H1 (cell line): Measurements from ENCODE around the gene CLDN24. TPM values are rescaled to one million over a fixed set of nuclear protein-coding genes. Genes with fewer than 3 reads are reported as not detected.

Experiments
- CTCF ChIA-PET: fragments of 300-600 bp; sonication (Branson Sonifier 250); formaldehyde crosslinking; loops from one replicate; lab custom pipeline; 2021; ENCODE audit not compliant: partially characterized antibody; lab: Charles Lee
- POLR2A ChIA-PET: fragments of 300-600 bp; sonication (Branson Sonifier 250); formaldehyde crosslinking; loops from one replicate; lab custom pipeline; 2021; ENCODE audit warnings: inconsistent platforms; ENCODE audit not compliant: partially characterized antibody; lab: Charles Lee
- DNase-seq, 2 experiments: peaks; one replicate each; pipeline versions ENCODE4 v3.0.0 to v3.0.0-alpha.2; 2010 to 2022; ENCODE audit warnings: low spot score in 2 of 2, low read depth in 1 of 2, mixed read lengths in 1 of 2
- FAIRE-seq: peaks from 2 replicates; lab custom pipeline; 2011; peaks lifted over from hg19 to GRCh38; lab: Jason Lieb, UNC
- H2AFZ ChIP-seq: 2 replicates; pipeline ENCODE4 v1.8.1; 2012; ENCODE audit warnings: low read length, inconsistent platforms
- H2AK5ac ChIP-seq: 2 replicates; pipeline ENCODE4 v1.6.1; 2013; ENCODE audit warnings: low read depth, low read length
- H2BK120ac ChIP-seq: replicated peaks from 2 replicates; pipeline ENCODE3; 2013; ENCODE audit warnings: low read depth, low read length, inconsistent platforms
- H2BK12ac ChIP-seq: 2 replicates; pipeline ENCODE4 v1.6.1; 2013; ENCODE audit warnings: low read depth, low read length
- H2BK15ac ChIP-seq: 2 replicates; pipeline ENCODE4 v1.6.1; 2013; ENCODE audit warnings: low read length
- H2BK20ac ChIP-seq: 2 replicates; pipeline ENCODE4 v1.6.1; 2013; ENCODE audit warnings: low read length
- H2BK5ac ChIP-seq: 2 replicates; pipeline ENCODE4 v1.6.1; 2013; ENCODE audit warnings: low read depth, low read length
- H3K14ac ChIP-seq: 2 replicates; pipeline ENCODE4 v1.6.1; 2013; ENCODE audit warnings: inconsistent platforms; ENCODE audit not compliant: insufficient read length
- H3K18ac ChIP-seq: 2 replicates; pipeline ENCODE4 v1.6.1; 2013; ENCODE audit warnings: low read length; ENCODE audit errors: extremely low read depth
- H3K23ac ChIP-seq: 2 replicates; pipeline ENCODE4 v1.6.1; 2013; ENCODE audit warnings: inconsistent platforms; ENCODE audit not compliant: insufficient read length
- H3K23me2 ChIP-seq: 2 replicates; pipeline ENCODE4 v1.6.1; 2013; ENCODE audit warnings: low read depth, low read length
- H3K27ac ChIP-seq: 2 replicates; pipeline ENCODE4 v1.6.1; 2011; ENCODE audit warnings: low read depth, low read length, inconsistent platforms
- H3K27me3 ChIP-seq, 4 experiments: replicated peaks in 1 of 4; 1 replicate in 1 of 4; 2 replicates in 3 of 4; pipeline versions ENCODE4 v1.6.1 to v1.8.1; 2011 to 2013; ENCODE audit warnings: low read length in 3 of 4, mild to moderate bottlenecking in 3 of 4, inconsistent platforms in 2 of 4, mixed read lengths in 2 of 4, moderate library complexity in 1 of 4; ENCODE audit not compliant: control insufficient read depth in 3 of 4, insufficient read depth in 3 of 4; ENCODE audit errors: extremely low read depth in 1 of 4
- H3K36me3 ChIP-seq, 4 experiments: 2 replicates each; pipeline versions ENCODE4 v1.6.1 to v1.8.1; 2011 to 2013; ENCODE audit warnings: mild to moderate bottlenecking in 4 of 4, low read length in 3 of 4, moderate library complexity in 2 of 4, control low read depth in 1 of 4, inconsistent platforms in 1 of 4; ENCODE audit not compliant: insufficient read depth in 4 of 4, control insufficient read depth in 2 of 4
- H3K4ac ChIP-seq: replicated peaks from 2 replicates; pipeline ENCODE3; 2013; ENCODE audit warnings: low read length, low read depth, mixed read lengths, inconsistent platforms; ENCODE audit not compliant: insufficient read length
- H3K4me1 ChIP-seq, 4 experiments: replicated peaks in 1 of 4; 1 replicate in 1 of 4; 2 replicates in 3 of 4; pipeline versions ENCODE4 v1.6.1 to v1.8.1; 2011 to 2013; ENCODE audit warnings: low read length in 3 of 4, inconsistent platforms in 2 of 4, mixed read lengths in 1 of 4; ENCODE audit not compliant: insufficient read depth in 4 of 4, control insufficient read depth in 3 of 4
- H3K4me2 ChIP-seq, 2 experiments: 2 replicates each; pipeline versions ENCODE4 v1.6.1 to v1.8.1; 2011 to 2013; ENCODE audit warnings: low read depth in 2 of 2, low read length in 2 of 2, control low read depth in 1 of 2, inconsistent platforms in 1 of 2, mild to moderate bottlenecking in 1 of 2; ENCODE audit not compliant: insufficient read depth in 1 of 2
- H3K4me3 ChIP-seq, 4 experiments: fragments of 200-600, 300-600 bp in 1 of 4; sonication (generic), shearing (Covaris generic), sonication (Bioruptor Twin) in 1 of 4; 2 replicates each; pipeline versions ENCODE4 v1.5.1 to v1.8.1; 2011 to 2016; ENCODE audit warnings: low read length in 4 of 4, low read depth in 3 of 4, control low read depth in 2 of 4, inconsistent platforms in 2 of 4, mild to moderate bottlenecking in 2 of 4, mixed read lengths in 1 of 4, moderate library complexity in 1 of 4; ENCODE audit not compliant: insufficient read depth in 2 of 4; ENCODE audit errors: extremely low read depth in 1 of 4
- H3K56ac ChIP-seq: replicated peaks from 2 replicates; pipeline ENCODE3; 2013; ENCODE audit warnings: low read depth, mild to moderate bottlenecking, mixed read lengths, low read length, inconsistent platforms; ENCODE audit not compliant: insufficient read length
- H3K79me1 ChIP-seq: 2 replicates; pipeline ENCODE4 v1.6.1; 2013; ENCODE audit warnings: low read depth, low read length, control low read depth
- H3K79me2 ChIP-seq, 2 experiments: 2 replicates each; pipeline versions ENCODE4 v1.6.1 to v1.8.1; 2012 to 2013; ENCODE audit warnings: low read length in 2 of 2, mild to moderate bottlenecking in 2 of 2, inconsistent platforms in 1 of 2; ENCODE audit not compliant: insufficient read depth in 2 of 2, control insufficient read depth in 1 of 2
- H3K9ac ChIP-seq, 4 experiments: replicated peaks in 1 of 4; 1 replicate in 1 of 4; 2 replicates in 3 of 4; pipeline versions ENCODE4 v1.6.1 to v1.8.1; 2011 to 2013; ENCODE audit warnings: low read depth in 3 of 4, low read length in 3 of 4, control low read depth in 2 of 4, mild to moderate bottlenecking in 2 of 4, moderate library complexity in 2 of 4, inconsistent platforms in 1 of 4; ENCODE audit errors: extremely low read depth in 1 of 4
- H3K9me3 ChIP-seq, 2 experiments: 2 replicates each; pipeline versions ENCODE4 v1.6.1 to v1.8.1; 2012 to 2013; ENCODE audit warnings: mild to moderate bottlenecking in 2 of 2, moderate library complexity in 2 of 2, control low read depth in 1 of 2, inconsistent platforms in 1 of 2, low read depth in 1 of 2, low read length in 1 of 2, mixed read lengths in 1 of 2; ENCODE audit not compliant: insufficient read depth in 2 of 2
- H4K20me1 ChIP-seq, 2 experiments: replicated peaks in 1 of 2; 2 replicates each; pipeline versions ENCODE3 to v1.8.1; 2011 to 2013; ENCODE audit warnings: inconsistent platforms in 2 of 2, low read length in 2 of 2, mild to moderate bottlenecking in 1 of 2; ENCODE audit not compliant: insufficient read depth in 2 of 2, control insufficient read depth in 1 of 2
- H4K5ac ChIP-seq: 2 replicates; pipeline ENCODE4 v1.6.1; 2013; ENCODE audit warnings: low read length, low read depth, mixed read lengths, inconsistent platforms; ENCODE audit not compliant: insufficient read length
- H4K8ac ChIP-seq: 2 replicates; pipeline ENCODE4 v1.8.0; 2013; ENCODE audit warnings: mild to moderate bottlenecking, moderate library complexity, low read length, inconsistent platforms; ENCODE audit not compliant: insufficient read depth; ENCODE audit errors: extremely low read depth
- H4K91ac ChIP-seq: replicated peaks from 2 replicates; pipeline ENCODE3; 2013; ENCODE audit warnings: low read length, mixed read lengths, inconsistent platforms; ENCODE audit not compliant: insufficient read length
- BRCA1 ChIP-seq: IDR thresholded peaks from 2 replicates; pipeline ENCODE4 v1.6.1; 2012; ENCODE audit warnings: low read depth, low read length, improper control_type of control experiment
- CBX8 ChIP-seq: fragments of 300-800, 300-1000 bp; sonication (generic); IDR thresholded peaks from 2 replicates; pipeline ENCODE4 v1.7.1; 2016; ENCODE audit warnings: low read depth, low read length, borderline replicate concordance
- HDAC6 ChIP-seq: IDR thresholded peaks from one replicate; pipeline ENCODE4 v1.7.1; 2012; ENCODE audit warnings: low read depth, mild to moderate bottlenecking, inconsistent platforms, low read length, moderate library complexity
- POLR2A ChIP-seq, 2 experiments: IDR thresholded peaks; 1 replicate in 1 of 2; 2 replicates in 1 of 2; pipeline ENCODE4 v1.6.1; 2011; ENCODE audit warnings: low read depth in 2 of 2, low read length in 2 of 2, mild to moderate bottlenecking in 2 of 2; ENCODE audit errors: control extremely low read depth in 1 of 2
- SP2 ChIP-seq: IDR thresholded peaks from 2 replicates; pipeline ENCODE4 v1.6.1; 2012; ENCODE audit warnings: mild to moderate bottlenecking, low read length, inconsistent platforms
- TBP ChIP-seq: IDR thresholded peaks from 2 replicates; pipeline ENCODE4 v1.6.1; 2011; ENCODE audit warnings: low read depth, low read length, improper control_type of control experiment
- TCF12 ChIP-seq: IDR thresholded peaks from 2 replicates; pipeline ENCODE4 v1.6.1; 2011; ENCODE audit warnings: low read depth, mild to moderate bottlenecking, low read length
- WGBS, 2 experiments: shearing (Covaris generic) in 1 of 2; methylation state at CpG; one replicate each; pipeline versions ENCODE4 v1.1.6 to v1.1.7; 2013 to 2015; ENCODE audit warnings: low lambda C conversion rate in 2 of 2, mixed read lengths in 2 of 2, inconsistent platforms in 1 of 2, low coverage in 1 of 2, missing lambda C conversion rate in 1 of 2; ENCODE audit not compliant: insufficient replicate concordance in 2 of 2, insufficient coverage in 1 of 2, insufficient read length in 1 of 2; ENCODE audit errors: extremely low coverage in 1 of 2, missing lambda C conversion rate in 1 of 2; 5-methylcytosine and 5-hydroxymethylcytosine counted together
- polyA plus RNA-seq, 7 experiments: library from polyadenylated mRNA; depleted of rRNA in 3 of 7; stranded (reverse) in 5 of 7; unstranded in 2 of 7; fragments of >200 nt in 5 of 7; fragments of 200-250 nt in 2 of 7; gene quantifications; 1 replicate in 5 of 7; 2 replicates in 1 of 7; 4 replicates in 1 of 7; pipeline versions ENCODE4 v1.2.1 to v1.2.3, GENCODE V29; 2011 to 2013; ENCODE audit warnings: missing spikeins in 2 of 7, mixed read lengths in 2 of 7
- total RNA-seq: library from RNA; stranded (reverse); fragmentation: NEBNext Ultra II Directional; extraction: Animal tissue kit (Norgen Biotek cat#: 25700); gene quantifications from 2 replicates; pipeline ENCODE4 v1.2.1, GENCODE V29; 2021

Gene CLDN24
- total and polyA plus RNA-seq, 2 of the 8 experiments (the other 6 are each of a cell fraction or from before 2014, with no cell fraction given) = not detected

GRCh38 chr4:183289688-183290087, 32.5 kb downstream of the CLDN24 start:
- Histone ChIP-seq H2BK15ac (no peak overlapping the region), H3K79me2 (no peaks in the 10 kb centered on the region), H3K9ac (no peak overlapping the region), H3K4me3 (no peak overlapping the region), H3K9me3 (no peaks in the 10 kb centered on the region), H2BK120ac (no peak overlapping the region), H3K4me1 (no peaks in the 10 kb centered on the region)
- no peak for TF ChIP-seq POLR2A (IDR thresholded peaks at IDR 0.05; ENCODE audit: control extremely low read depth in 1 of 2, low read depth in 2 of 2, low read length in 2 of 2)
- no peak for TF ChIP-seq CBX8
- TF ChIP-seq SP2 = no peak
- no peak for TF ChIP-seq TCF12
- TF ChIP-seq TBP = no peak
- no peak for TF ChIP-seq HDAC6
- TF ChIP-seq BRCA1 = no peak
- TF ChIP-seq, all 59 proteins: peak for 0
- WGBS, 2 experiments = 92% methylated on average over 5 of the region's 5 CpGs; no CpG with 5 or more reads in 1 of the 2 experiments
- Histone ChIP-seq H2AK5ac (no peak overlapping the region), H3K79me1 (no peaks in the 10 kb centered on the region), H4K8ac (no peak overlapping the region), H3K4me2 (no peak overlapping the region), H2BK12ac (no peak overlapping the region), H4K20me1 (peaks cover 1 to 8% of the 10 kb centered on the region in 2 experiments), H3K27ac (no peak overlapping the region), H3K56ac (no peak overlapping the region), H2BK5ac (no peak overlapping the region), H3K14ac (no peak overlapping the region), H3K27me3 (no peaks in the 10 kb centered on the region), H3K36me3 (peaks cover 22 to 59% (median 45%) of the 10 kb centered on the region in 4 experiments), H3K18ac (no peak overlapping the region), H4K5ac (no peak overlapping the region), H3K23me2 (no peaks in the 10 kb centered on the region), H4K91ac (no peak overlapping the region), H2BK20ac (no peak overlapping the region), H3K4ac (no peak overlapping the region), H3K23ac (no peak overlapping the region), H2AFZ (no peak overlapping the region)
- FAIRE-seq = no peak
- ChIA-PET CTCF (interaction anchor here (0.6 to 2.8 kb wide), 4 partner anchors 9 to 114 kb away, joined by 3 to 10 read pairs (median 5); no protein-coding TSS in a partner anchor), POLR2A (interaction anchor here (1.3 to 1.8 kb wide), 3 partner anchors 15 to 33 kb away, joined by 3 to 4 read pairs (median 4); no protein-coding TSS in a partner anchor)
- peak in 1 of 2 experiments; percentile 75 for DNase-seq
